GDM1 (cell line): Measurements from ENCODE around the gene DNAJB6.
"Not testable (repeated sequence)": the region's sequence is repeated elsewhere in the genome, so short reads cannot be mapped to it uniquely, and the experiment has no call there.

Experiments used
- DNase-seq: peaks from one replicate; lab custom pipeline; 2025; lab: John Stamatoyannopoulos, UW

DNAJB6 gene

DNA sequence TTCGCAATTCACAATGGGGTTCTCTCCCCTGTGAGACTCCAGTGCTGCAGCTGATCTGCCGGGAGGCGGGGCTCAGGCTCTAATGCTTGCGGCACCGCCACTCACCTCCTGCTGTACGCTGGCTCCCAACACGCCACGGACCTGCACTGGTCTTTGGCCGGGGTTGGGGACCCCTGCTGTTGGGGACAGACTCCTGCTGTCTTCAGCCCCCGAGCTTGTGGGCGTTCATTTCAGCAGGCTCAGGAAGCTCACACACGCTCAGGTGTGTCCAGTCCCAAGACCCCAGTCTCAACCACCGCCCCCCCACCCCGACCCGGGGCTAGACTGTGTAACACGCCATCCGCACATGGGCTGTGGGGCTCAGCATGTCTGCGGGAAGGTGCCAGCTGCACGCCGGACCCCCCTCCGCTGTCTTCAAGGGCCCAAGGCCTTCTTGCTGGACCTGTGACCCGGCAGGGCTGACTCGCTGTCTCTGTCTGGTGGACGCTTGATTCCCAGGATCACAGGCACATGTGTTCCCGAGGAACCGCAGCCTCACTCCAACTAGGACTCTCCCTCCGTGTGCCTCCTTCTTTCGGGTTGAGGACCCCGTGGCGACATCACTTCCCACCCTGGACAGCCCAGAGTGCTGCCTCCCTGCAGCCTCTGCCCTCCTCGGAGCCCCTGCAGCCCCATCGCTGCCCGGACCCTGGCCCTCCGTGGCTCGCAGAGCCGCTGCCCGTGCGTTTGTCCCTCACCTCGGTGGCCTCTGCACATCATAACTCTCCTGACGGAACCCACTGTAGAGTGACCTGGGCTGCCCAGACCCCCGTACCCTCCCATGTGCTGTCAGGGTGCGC is 106.4 kb downstream of the DNAJB6 start:
- DNase-seq, result no peak

DNA sequence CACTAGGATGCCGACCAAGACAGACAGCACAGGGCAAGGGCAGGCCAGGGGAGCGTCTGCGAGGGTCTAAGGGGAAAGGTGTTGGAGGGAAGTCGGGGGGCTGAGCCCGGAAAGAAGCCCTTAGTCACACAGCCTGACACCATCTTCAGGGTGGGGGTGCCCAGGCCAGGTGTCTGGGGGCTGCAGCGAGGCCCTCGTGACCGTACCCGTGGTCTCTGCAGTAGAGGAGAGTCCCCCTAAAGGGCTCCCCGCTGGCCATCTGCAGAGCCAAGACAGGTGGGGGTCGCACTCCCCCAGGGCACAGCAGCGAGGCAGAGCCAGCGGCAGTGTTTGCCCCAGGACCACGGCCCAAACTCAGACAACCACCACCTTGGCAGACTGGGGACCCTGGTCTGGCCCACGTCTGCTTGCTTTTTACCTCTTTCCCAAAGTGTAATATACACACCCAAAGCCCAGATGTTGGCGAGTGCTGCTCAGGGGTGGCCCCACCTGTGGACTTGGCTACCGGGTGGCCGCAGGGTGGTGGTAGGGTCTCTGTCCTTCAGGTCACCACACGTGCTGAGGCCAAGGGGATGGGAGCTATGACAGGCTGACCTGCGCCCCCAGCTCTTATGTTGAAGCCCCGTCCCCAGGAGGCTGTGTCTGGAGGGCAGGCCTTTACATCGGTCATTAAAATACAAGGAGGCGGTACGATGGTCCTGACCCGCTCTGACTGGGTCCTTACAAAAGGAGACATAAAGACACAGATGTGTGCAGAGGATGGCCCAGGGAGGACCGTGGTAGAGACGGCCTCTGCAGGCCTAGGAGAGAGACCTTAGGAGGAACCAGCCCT is 107.4 kb downstream of the DNAJB6 start:
- no peak for DNase-seq

DNA sequence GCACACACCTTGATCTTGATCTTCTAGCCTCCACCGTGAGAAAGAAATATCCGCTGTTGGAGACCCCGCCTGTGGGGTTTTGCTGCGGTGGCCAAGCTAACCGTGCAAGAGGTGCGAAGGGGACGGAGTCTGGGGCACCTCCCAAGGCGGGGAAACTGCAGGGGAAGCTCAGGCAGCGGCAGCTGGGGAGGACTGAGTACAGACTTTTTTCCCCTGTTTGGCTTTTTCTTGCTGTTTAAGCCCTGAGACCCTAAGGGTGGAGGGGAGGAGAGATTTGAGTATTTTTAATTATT is 108.0 kb downstream of the DNAJB6 start:
- no peak for DNase-seq

DNA sequence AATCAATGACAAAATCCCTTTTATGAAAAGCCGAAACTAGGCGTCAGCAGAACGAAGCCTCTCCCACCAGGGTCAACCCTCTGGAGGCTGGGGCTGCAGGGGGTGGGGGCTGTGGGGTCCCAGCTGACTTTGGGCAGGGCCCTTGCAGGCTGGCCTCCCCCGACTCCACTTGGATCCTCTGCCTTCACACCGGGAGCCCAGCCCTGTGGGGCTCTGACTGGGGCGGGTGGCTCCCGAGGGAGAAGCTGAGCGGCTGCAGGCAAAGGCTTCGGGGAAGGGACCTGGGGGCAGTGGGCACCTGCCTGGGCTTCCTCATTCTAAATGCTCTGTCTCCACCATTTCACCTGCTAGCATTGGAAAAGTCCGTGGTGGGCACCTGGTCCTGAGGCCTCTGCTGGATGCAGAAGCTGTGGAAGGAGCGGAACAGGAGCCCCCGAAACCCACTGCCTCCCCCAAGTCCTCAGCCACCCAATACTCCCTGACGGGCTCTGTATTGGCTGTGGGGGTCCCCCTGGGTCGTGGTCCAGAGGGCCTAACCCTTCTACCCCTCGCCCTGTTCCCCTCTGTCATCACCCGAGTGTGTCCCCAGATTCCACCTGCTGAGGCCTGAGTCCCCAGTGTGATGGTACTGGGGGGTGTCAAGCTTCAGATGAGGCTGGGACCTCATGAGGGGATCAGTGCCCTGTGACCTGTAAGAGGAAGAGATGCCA is 108.6 kb downstream of the DNAJB6 start:
- DNase-seq, result no peak

DNA sequence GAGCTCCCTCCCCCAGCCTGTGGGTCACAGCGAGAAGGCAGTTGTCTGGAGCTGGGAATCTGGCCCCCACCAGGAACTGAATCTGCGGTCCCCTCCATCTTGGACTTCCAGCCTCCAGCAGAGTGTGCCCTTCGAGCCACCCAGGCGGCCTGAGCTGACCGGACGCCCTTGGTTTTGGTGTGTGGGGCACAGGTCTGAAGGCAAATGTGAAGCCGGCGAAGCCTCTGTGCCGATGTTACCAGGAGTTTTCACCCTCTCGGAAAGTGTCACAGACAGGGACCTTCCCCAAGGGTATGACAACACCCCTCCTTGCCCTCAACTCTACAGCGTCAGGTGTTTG is 109.1 kb downstream of the DNAJB6 start:
- no peak for DNase-seq

DNA sequence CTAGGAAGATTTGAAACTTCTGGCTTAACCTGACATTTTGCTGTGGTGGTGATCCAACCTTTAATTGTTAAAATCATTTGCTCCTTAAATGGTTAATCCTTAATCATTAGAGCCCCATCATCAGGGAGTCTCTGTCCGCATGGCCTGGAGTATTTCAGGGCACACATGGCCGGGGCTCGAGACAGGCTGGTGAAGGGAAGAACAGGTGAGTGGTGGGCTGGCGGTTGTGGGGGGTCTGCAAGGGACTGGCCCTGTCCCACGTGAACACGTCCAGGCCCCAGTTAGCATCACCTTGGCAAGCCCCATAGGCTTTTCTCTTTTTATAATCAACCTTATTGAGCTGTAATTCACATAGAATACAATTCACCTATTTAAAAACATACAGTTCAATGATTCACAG is 109.5 kb downstream of the DNAJB6 start:
- DNase-seq, result no peak

DNA sequence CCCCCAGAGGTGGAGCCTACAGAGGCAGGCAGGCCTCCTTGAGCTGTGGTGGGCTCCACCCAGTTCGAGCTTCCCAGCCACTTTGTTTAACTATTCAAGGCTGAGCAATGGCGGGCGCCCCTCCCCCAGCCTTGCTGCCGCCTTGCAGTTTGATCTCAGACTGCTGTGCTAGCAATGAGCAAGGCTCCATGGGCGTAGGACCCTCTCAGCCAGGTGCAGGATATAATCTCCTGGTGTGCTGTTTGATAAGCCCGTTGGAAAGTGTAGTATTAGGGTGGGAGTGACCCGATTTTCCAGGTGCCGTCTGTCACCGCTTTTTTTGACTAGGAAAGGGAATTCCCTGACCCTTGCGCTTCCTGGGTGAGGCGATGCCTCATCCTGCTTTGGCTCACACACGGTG is 117.2 kb downstream of the DNAJB6 start:
- DNase-seq, result not testable (repeated sequence)

DNA sequence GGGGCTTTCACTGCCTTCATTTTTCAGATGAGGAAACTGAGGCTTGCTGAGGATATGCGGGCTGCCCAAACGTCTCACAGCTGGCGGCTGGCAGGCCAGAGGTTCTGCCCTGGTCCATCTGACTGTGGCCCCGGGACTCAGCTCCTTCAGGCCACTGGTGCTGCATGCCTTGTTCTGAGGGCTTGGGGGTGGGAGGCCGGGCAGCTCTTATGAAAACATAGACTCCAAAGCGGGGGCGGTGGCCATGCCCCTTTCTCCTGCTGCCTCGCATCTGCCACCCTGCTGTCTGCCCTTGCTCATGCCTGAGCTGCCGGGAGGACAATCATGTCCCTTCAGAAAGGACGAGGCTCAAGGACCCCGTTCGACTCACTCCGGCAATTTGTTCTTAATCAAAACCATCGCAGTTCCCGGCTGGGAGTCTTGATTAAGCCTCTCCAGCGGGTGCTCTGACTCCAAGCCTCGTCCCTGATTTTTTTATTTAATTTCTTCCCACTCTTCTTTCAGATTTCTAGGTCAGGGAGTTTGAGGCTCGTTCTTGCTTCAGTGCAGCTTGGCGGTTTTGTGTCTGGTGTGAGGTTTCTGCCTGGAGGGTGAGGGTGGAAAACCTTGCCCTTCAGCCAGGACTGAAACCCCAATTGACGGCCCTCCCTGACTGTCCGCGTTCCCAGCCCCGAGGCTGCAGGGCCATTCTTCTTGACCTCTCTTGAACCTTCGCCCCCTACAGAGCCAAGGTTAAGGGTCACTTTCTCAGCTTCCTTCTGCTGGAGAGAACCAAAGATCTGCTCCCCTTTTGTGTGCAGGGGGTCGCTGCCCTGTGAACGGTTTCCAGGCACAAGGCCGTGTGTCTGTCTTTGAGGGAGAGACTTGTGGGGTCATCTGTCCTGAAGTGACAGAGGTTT is 120.8 kb downstream of the DNAJB6 start:
- DNase-seq, result no peak

DNA sequence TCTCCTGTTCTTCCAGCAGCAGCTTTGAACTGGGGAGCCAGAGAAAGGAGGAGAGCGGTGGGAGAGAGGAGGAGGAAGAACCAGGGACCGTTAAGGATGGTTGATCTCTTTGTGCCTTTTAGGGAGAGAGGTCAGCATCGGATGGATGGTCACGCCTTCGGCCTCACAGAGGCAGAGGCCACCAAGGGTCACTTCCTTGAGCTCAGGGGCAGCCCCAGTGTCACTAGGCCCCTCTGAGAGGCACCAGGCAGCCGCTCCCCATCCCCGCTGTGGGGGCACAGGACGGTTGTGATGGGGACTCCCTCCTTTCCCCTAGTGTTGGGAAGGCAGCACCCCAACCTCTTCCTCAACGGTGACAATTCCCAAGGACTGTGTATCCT is 121.4 kb downstream of the DNAJB6 start:
- DNase-seq, result no peak

DNA sequence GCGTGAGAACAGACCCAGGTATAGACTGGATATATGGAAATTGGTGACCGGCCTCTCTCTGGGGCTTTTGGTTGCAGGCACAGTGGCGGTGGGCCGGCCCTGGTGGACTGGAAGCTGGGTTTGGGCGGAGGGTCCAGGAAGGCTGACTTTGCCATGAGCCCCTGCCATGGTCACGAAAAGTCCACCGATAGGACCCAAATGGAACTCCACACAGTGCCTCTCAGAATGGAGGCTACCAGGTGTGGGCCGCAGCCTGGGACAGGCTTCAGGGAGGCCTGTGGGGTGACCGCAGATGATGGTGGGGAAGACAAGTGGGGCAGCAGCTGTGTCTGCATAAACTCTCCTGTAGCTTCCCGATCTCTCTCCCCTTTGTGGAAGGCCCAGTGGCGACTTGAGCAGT is 123.2 kb downstream of the DNAJB6 start:
- DNase-seq, result no peak

DNA sequence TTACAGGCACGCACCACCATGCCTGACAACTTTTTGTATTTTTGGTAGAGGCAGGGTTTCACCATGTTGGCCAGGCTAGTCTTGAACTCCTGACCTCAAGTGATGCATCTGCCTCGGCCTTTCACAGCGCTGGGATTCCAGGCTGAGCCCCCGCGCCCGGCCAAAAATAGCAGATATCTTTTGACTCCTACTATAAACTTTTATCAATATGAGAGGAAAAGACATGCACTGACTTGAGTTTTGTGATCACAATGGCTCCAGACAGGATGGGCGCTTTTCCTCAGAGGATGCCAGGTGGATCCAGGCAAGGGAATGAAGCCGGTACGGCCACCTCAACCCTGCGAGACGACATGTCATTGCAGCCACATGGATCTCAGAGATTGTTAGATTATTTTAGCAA is 123.9 kb downstream of the DNAJB6 start:
- DNase-seq, result no peak

DNA sequence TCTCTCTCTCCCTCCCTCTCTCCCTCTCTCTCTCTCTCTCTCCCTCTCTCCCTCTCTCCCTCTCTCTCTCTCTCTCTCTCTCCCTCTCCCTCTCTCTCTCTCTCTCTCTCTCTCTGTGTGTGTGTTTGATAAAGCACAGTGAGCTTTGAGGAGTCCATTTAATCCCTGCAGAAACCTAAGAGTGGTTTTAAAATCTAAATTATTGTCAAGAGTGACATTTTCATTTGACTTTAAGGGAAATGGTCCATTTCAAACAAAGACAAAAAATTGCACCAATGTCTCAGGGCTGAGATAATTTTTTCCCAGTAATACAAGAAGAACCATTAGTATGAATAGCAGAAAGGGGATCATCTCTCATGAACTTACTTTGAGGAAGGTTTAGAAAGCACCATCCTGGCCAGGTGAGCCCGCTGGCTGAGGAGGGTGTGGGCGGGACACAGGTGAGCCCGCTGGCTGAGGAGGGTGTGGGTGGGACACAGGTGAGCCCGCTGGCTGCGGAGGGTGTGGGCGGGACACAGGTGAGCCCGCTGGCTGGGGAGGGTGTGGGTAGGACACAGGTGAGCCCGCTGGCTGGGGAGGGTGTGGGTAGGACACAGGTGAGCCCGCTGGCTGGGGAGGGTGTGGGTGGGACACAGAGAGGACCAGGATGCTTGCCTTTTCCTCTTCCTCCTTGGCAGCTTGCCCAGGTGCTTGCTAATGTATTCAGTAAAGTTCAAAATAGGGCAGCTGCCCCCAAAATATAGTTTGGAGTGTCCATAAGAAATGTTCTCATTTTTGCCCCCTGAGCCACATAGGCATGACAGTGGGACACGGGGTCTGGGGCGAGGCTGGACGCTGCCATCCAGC is 125.0 kb downstream of the DNAJB6 start:
- DNase-seq, result no peak

DNA sequence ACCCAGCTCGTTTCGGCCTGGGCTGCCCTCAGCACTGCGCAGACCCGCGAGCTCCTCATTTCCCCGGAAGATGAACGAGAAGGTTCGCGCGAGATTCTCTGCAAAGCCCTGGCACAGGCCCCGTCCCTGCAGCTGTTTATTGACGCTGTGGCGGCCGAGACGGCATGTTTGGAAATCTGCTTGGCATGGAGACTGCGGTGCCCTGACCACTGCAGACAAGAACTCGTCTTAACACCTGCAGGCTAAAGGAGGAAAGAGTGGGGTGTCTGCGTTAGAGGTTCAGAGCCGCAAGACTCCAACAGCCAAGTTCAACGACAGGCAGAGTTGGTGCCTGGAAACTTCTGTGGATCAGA is 125.6 kb downstream of the DNAJB6 start:
- no peak for DNase-seq

DNA sequence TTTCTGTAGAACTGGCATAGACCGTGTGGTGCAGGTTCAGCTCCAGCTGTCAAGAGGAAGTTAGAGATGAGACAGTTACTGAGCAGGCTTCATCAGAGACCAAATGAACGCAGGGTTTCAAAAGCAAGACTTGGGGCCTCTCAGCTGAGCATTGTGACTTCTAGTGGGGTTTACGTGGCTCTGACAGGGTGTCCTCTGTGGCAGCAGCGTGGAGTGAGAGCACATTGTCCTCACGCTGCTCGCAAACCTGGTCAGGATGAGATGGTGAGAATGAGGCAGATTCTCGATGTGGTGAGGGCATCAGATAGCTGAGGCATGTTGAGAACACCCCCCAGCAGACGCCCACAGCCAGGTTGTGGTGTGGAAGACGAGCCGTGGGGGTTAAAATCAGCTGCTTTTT is 126.0 kb downstream of the DNAJB6 start:
- DNase-seq, result no peak

DNA sequence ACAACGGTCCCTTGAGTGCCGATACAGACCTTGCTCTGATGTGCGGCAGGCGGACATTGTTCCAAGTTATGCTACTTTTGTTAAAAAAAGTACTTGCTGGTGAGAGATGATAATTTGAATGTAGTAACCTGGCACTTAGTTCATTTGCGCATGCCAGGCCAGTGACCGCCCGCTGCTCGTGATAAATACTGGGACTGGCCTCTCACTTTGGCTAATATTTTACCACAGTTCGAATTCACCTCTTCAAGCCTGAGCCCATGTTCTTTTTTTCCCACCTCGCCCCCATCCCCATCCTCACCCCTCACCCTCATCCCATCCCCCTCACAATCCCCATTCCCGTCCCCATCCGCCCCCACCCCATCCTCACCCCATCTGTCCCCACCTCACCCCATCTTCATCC is 126.4 kb downstream of the DNAJB6 start:
- no peak for DNase-seq

DNA sequence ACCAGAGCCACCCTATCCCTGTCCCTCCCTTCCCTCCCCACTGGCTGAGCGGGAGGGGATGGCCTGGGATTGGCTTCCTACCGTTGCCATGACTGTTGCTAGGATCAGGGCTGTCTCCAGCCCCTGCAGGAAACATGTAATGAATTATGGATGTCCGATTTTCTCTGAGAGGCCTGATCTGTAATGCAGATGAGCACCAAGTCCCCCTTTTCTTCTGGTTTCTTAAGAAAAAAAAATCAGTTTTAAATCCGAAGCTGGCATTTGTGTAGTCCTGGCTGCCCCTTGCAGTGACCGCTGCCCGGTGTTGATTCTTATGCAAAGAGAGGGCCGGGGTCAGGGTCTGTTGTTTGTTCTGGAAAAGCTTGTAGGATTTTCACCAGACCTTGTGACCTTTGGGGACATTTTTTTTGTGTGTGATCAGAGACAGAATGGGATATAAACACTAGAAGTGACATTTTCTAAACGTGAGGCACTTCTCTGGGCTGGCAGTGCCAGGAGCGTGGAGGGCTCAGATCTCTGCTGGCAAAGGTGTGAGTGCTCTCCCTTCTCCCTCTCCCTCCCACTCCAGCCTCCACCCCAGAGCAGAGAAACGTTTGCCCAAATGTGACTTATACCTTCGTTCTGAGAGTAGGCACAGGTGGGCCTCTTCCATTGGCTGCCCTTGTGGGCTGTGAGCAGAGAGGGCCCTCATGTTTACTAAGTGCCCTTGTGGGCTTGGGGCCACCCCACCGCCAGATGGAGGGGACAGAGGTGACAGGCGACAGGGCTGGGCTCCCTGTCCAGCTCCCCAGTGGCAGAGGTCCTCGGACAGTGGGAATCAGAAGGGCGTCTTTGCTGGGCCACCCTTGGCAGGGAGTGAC is 127.5 kb downstream of the DNAJB6 start:
- DNase-seq, result no peak

DNA sequence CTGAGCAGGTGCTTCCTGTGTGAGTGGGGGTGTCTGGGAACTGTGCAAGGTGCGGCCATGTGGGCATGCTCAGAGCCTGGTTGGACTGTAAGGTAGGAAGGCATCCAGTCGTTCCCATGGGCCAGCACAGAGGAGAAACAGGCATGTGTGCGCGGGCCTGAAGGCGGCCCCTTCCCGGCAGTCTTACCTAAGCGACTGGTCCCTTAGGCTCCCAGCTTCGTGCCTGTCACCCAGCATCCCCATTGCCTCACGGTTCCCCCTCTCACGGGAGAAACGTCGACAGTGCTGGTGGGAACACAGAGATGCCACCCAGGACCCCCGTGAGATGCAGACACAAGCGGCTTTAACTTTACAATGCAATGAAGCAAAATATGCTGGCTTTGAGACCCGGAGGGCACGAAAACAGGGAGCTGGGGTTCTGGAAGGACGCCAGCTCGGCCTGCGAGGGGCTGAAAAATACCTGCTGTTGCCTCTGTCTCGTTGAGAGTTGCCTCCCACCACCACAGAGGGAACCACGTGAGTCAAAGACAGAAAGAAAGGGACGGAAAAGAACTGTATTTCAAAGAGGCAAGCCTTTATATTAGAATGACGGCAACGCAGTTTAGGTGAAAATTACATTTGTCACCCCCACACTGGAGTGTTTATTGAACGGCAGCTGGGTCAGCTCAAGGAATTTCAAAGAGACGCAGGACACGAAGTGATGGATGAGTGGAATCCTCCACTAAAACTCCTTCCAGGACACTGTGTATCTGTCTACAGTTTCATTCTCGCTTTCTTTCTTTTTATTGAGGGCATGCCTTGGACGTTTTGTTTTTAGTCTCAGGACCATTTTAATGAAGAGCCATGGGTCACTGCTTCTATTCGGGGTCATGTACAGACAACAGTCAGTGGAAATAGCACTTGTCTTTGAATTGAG is 128.4 kb downstream of the DNAJB6 start:
- no peak for DNase-seq

DNA sequence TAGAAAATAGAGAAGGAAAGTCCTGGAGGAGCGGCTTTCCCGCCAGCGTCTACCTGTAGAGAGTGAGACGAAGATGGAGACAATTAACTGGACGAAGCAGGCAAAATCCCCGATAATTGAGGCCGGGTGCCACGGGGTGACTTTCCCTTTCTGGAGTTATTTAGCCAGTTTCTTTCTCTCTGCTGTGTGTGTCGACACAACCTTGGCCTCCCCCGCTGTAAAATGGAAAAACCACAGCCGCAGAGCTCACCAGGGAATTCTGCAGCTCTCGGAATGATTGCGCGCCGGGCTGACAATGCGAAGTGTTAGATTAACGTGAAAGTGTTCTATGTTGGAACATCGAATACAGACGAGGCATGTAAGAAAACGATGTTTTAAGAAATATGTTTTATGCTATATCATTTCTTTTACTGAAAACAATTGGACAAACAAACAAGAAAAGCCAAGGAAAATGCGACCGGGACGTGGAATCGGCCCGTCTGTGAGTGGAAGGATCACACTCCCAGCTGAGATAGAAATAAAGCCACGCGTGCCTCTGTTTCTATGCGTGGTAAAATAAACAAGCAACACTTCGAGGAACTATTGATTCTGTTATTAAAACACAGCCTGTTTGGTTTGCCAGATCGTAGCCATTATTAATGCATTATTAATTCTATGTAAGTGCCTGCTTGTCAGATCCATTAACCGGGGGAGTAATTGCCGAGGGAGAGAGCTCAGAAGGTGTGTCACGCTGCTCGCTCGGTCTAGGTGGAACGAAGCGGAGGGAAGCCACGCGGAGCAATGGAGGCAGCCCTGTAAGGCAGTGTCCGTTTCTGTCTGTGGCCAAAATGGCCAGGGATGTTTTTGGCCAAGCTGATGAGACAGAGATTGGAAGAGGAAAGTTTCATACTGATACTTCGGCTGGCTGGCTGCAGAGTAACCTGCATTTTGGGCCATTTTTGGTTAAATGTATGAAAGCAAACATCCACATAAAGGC is 129.4 kb downstream of the DNAJB6 start:
- DNase-seq, result no peak
